ENCODE measurements around the gene AIF1L. TPM values are rescaled to one million over a fixed set of nuclear protein-coding genes. Genes with fewer than 3 reads are reported as not detected.

AIF1L gene
- total and polyA plus RNA-seq, 2 of the 13 experiments (the other 11 are each of a cell fraction or from before 2014, with no cell fraction given): 12.4 to 36.5 TPM

DNA sequence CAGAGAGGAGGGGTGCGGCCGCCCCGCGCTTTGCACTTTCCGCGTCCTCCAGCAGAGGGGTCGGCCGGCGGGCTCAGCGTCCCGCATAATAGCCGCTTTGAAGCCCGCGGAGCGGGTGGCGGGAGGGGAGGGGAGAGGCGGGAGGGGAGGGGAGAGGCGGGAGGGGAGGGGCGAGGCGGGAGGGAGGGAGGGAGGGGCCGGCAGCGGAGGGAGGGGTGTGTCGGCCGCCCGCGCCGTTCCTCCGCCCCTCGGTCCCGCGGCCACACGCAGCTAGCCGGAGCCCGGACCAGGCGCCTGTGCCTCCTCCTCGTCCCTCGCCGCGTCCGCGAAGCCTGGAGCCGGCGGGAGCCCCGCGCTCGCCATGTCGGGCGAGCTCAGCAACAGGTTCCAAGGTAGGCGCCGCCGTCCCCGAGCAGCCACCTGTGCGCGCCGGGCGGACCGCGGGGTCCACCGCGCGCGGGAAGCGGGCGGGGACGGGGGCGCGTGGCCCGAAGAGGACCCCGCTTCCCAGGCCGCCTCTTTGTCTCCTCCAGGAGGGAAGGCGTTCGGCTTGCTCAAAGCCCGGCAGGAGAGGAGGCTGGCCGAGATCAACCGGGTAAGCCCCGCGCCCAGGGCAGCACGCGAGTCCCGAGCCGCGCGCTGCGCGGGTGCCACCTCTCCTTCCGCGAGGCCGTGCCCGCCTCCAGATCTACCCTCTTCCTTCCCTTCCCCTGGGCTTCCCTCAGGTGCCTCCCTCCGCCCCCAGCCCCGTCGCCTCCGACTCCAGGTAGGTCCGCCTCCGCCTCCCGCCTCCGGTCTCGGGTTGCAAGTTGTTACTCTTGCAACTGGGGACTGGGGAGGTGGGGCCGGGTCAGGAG, at the start of gene AIF1L (continued):
- TF ChIP-seq, protein P1, sequence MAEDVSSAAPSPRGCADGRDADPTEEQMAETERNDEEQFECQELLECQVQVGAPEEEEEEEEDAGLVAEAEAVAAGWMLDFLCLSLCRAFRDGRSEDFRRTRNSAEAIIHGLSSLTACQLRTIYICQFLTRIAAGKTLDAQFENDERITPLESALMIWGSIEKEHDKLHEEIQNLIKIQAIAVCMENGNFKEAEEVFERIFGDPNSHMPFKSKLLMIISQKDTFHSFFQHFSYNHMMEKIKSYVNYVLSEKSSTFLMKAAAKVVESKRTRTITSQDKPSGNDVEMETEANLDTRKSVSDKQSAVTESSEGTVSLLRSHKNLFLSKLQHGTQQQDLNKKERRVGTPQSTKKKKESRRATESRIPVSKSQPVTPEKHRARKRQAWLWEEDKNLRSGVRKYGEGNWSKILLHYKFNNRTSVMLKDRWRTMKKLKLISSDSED (CRISPR knock-in tag; IDR thresholded peaks at IDR 0.05): 0 out of 2 replicates have a peak, but pooled peaks have one; percentile 23
- TF ChIP-seq, protein P2, sequence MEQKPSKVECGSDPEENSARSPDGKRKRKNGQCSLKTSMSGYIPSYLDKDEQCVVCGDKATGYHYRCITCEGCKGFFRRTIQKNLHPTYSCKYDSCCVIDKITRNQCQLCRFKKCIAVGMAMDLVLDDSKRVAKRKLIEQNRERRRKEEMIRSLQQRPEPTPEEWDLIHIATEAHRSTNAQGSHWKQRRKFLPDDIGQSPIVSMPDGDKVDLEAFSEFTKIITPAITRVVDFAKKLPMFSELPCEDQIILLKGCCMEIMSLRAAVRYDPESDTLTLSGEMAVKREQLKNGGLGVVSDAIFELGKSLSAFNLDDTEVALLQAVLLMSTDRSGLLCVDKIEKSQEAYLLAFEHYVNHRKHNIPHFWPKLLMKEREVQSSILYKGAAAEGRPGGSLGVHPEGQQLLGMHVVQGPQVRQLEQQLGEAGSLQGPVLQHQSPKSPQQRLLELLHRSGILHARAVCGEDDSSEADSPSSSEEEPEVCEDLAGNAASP (CRISPR knock-in tag; IDR thresholded peaks at IDR 0.05; ENCODE audit: borderline replicate concordance): no peak
- TF ChIP-seq, protein P3, sequence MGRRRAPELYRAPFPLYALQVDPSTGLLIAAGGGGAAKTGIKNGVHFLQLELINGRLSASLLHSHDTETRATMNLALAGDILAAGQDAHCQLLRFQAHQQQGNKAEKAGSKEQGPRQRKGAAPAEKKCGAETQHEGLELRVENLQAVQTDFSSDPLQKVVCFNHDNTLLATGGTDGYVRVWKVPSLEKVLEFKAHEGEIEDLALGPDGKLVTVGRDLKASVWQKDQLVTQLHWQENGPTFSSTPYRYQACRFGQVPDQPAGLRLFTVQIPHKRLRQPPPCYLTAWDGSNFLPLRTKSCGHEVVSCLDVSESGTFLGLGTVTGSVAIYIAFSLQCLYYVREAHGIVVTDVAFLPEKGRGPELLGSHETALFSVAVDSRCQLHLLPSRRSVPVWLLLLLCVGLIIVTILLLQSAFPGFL (CRISPR knock-in tag; IDR thresholded peaks at IDR 0.05): no peak
- TF ChIP-seq ZNF263 (CRISPR knock-in tag; IDR thresholded peaks at IDR 0.05) (no peak), RCOR2 (CRISPR knock-in tag; IDR thresholded peaks at IDR 0.05) (no peak), SMYD3 (CRISPR knock-in tag; IDR thresholded peaks at IDR 0.05) (no peak), ZZZ3 (CRISPR knock-in tag; IDR thresholded peaks at IDR 0.05; ENCODE audit: borderline replicate concordance) (no peak), FOXK2 (IDR thresholded peaks at IDR 0.05) (no peak), ZNF224 (CRISPR knock-in tag; IDR thresholded peaks at IDR 0.05) (no peak), ZNF496 (CRISPR knock-in tag; IDR thresholded peaks at IDR 0.05; ENCODE audit: insufficient replicate concordance) (no peak), ZNF672 (CRISPR knock-in tag; IDR thresholded peaks at IDR 0.05) (no peak), ZNF629 (CRISPR knock-in tag; conservative IDR thresholded peaks at IDR 0.05) (no peak), RBFOX2 (IDR thresholded peaks at IDR 0.05; ENCODE audit: low read depth, low read length) (peak; percentile 68), ZBTB3 (CRISPR knock-in tag; IDR thresholded peaks at IDR 0.05; ENCODE audit: borderline replicate concordance, low read depth) (no peak), FOSL1 (CRISPR knock-in tag; IDR thresholded peaks at IDR 0.05; ENCODE audit: borderline replicate concordance) (no peak), POLR2AphosphoS2 (IDR thresholded peaks at IDR 0.05; ENCODE audit: low read depth, low read length) (no peak), ZNF564 (CRISPR knock-in tag; IDR thresholded peaks at IDR 0.05) (no peak)
- TF ChIP-seq, protein P4, sequence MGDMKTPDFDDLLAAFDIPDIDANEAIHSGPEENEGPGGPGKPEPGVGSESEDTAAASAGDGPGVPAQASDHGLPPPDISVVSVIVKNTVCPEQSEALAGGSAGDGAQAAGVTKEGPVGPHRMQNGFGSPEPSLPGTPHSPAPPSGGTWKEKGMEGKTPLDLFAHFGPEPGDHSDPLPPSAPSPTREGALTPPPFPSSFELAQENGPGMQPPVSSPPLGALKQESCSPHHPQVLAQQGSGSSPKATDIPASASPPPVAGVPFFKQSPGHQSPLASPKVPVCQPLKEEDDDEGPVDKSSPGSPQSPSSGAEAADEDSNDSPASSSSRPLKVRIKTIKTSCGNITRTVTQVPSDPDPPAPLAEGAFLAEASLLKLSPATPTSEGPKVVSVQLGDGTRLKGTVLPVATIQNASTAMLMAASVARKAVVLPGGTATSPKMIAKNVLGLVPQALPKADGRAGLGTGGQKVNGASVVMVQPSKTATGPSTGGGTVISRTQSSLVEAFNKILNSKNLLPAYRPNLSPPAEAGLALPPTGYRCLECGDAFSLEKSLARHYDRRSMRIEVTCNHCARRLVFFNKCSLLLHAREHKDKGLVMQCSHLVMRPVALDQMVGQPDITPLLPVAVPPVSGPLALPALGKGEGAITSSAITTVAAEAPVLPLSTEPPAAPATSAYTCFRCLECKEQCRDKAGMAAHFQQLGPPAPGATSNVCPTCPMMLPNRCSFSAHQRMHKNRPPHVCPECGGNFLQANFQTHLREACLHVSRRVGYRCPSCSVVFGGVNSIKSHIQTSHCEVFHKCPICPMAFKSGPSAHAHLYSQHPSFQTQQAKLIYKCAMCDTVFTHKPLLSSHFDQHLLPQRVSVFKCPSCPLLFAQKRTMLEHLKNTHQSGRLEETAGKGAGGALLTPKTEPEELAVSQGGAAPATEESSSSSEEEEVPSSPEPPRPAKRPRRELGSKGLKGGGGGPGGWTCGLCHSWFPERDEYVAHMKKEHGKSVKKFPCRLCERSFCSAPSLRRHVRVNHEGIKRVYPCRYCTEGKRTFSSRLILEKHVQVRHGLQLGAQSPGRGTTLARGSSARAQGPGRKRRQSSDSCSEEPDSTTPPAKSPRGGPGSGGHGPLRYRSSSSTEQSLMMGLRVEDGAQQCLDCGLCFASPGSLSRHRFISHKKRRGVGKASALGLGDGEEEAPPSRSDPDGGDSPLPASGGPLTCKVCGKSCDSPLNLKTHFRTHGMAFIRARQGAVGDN (CRISPR knock-in tag; IDR thresholded peaks at IDR 0.05): peak; percentile 77
- TF ChIP-seq, protein P5, sequence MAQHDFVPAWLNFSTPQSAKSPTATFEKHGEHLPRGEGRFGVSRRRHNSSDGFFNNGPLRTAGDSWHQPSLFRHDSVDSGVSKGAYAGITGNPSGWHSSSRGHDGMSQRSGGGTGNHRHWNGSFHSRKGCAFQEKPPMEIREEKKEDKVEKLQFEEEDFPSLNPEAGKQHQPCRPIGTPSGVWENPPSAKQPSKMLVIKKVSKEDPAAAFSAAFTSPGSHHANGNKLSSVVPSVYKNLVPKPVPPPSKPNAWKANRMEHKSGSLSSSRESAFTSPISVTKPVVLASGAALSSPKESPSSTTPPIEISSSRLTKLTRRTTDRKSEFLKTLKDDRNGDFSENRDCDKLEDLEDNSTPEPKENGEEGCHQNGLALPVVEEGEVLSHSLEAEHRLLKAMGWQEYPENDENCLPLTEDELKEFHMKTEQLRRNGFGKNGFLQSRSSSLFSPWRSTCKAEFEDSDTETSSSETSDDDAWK (CRISPR knock-in tag; IDR thresholded peaks at IDR 0.05): no peak
- TF ChIP-seq, protein P6, sequence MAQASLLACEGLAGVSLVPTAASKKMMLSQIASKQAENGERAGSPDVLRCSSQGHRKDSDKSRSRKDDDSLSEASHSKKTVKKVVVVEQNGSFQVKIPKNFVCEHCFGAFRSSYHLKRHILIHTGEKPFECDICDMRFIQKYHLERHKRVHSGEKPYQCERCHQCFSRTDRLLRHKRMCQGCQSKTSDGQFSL (CRISPR knock-in tag; IDR thresholded peaks at IDR 0.05): no peak
